Activated T-cell treated with anti-CD3 and anti-CD28 coated beads for 4 hours (primary cell): ENCODE results near the gene PRRX1.

Experiments
- DNase-seq: peaks from one replicate; pipeline ENCODE4 v3.0.0-alpha.2; 2020

PRRX1 gene

DNA sequence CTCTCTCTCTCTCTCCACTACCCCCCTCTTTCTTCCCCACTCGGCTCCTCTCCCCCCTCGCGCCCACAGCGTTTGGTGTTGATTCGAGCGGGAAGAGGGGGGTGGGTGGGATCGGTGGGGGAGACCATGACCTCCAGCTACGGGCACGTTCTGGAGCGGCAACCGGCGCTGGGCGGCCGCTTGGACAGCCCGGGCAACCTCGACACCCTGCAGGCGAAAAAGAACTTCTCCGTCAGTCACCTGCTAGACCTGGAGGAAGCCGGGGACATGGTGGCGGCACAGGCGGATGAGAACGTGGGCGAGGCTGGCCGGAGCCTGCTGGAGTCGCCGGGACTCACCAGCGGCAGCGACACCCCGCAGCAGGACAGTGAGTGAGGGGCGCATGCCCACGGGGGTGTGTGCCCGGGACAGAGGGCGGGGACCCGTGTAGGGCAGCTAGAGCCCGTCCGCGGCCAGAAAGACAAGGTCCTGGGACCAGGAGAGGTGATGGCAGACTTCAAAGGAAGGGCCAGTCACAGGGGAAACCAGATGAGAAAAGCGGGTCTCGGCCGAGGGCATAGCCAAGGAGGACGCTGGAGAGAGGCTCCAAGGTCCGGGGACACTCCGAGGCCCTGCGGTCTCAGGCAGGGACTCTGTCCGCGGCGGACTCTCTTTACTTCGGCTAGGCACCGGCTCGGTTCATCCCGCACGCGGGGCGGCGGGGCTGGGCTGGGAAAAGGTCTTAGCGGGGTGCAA, at the start of gene PRRX1:
Gene PRRX1, plus strand, starts transcription at position 39 of the 735 bp plus-strand sequence. Its CDS starts 88 bp downstream, at position 127.
- DNase-seq, result no peak

DNA sequence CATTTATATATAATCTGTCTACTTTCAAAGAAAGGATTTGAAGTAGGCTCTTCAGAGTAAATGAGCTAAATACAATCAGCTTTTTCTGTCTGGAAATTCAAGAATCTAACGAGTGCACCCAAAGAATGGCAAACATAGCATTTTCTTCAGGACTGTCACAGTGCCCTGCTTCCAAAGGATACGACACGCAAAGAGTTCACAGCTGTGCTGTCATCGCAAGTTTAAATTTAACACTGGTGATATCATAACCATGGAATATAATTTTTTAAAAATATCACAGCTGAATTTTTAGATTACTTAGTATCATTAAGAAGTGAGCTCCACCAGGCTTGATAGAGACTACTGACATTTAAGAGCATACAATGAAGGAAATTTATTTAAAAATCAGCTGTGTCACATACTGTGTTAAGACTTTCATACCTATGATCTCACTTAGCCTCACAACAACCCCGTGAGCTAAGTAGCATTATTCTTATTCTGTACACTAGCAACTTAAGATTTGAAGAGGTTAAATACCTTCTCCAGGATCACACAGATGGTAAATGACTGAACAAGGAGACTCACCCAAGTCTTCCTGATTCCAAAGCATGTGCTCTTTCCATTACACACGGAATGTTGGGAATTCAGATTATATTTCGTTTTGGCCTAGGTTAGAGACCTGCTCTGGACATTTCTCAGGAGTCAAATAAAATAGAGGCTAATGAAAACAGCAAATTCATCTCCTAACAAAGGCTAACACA, 46.2 kb upstream of the PRRX1 start:
- DNase-seq, result no peak

DNA sequence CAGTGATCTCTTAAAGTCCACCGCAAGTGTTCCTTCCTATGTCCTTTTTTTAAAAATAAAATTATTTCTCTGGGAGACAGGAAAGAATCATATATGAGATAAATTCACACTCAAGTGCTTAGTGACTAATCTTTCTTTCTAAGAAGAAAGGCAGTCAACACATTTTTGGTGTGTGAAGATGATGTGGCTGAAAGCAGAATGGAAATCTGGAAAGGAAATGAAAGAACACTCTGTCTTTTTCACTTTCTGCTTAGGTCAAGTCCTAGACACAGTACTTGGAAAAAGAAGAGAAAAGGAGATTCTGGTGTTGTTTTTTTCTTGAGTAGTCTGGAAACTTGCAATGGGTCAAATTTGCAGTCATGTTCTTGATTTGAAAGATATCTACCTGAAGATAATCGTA, 45.5 kb upstream of the PRRX1 start:
- DNase-seq, result no peak

DNA sequence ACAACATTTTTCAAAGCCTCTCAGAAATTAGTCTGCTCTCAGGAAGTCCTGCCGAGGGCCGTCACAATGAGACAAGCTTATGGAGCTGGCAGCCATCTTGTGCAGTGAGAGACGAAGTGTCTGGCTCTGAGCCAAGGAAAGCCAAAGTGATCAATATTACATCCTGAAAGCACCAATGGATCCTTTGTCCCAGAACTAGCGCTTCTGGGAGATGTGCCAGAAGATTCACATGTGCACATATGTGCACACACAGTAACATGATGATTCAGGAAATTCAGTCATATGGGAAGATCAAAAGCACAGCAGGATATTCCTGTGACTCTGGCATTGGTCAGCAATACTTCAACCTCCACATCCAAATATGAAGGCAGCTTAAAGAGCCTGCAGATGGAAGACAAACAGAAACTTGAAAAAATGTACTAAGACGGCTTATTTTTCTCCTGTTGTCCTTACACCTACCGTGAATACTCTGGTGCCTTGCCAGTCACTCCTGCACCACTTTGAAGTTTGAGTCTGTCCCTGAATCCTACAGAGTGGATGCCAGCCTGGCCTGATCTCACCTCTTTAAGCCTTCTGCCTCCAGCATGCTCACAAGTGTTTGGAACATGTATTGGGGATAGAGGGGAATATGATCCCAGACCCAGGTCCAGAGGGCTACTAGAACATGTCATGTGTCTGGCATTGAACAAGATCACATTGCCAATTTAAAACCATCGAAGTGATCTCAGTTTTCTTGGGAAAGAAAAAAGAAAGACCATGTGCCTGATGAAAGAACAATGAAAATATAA, 44.5 kb upstream of the PRRX1 start:
- DNase-seq, result no peak

DNA sequence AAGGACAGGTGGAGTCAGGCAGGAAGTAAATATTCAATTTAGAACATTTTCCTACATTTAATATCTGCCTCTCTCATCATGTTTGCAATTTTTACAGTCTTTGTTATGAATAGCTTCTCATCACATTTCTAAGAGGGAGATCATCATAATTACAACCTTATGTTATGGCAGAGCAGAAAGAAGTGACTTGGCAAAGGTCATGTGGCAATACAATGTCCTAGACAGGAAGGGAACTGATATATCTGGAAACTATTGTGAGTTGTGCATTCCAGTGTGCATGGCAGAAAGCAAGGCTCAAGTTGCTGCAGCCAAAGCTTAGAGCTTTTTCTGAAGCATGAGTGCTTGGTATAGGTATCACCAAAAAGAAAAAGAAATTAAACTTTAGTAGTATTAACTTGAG, 43.8 kb upstream of the PRRX1 start:
- no peak for DNase-seq

DNA sequence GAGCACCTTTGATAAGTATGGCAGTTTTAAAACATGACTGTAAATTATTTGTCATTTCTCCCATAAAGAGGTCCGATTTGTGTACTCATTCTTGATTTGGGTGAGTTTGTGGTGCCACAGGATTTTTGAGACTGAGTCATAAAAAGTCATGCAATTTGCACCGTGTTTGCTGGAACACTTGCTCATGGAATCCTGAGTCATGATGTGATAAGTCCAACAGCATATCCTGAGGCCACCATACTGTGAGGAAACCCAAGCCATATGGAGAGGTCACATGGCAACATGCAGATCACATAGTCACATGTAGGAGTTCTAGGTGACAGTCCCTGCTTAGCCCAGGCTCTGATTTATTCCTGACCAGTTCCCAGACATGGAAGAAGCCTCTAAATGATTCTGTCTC, 40.8 kb upstream of the PRRX1 start:
- no peak for DNase-seq

DNA sequence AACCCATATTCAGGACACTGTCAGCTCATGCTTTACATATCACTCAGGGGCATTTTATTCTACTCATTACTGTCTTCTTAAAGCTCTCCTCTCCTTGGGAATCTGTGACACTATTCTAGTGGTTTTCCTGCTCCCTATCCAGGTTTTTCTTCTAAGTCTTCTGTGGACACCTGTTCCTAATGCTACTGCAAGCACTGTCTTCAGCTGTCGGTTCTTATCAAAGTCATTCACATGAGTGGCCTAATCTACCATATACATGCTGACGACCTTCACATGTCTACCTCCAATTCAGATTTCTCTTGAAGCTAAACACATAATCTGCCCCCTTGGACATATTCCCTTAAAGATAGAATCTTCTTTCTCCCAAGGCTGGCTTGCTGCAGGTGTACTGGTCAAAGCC, 39.8 kb upstream of the PRRX1 start:
- DNase-seq, result no peak

DNA sequence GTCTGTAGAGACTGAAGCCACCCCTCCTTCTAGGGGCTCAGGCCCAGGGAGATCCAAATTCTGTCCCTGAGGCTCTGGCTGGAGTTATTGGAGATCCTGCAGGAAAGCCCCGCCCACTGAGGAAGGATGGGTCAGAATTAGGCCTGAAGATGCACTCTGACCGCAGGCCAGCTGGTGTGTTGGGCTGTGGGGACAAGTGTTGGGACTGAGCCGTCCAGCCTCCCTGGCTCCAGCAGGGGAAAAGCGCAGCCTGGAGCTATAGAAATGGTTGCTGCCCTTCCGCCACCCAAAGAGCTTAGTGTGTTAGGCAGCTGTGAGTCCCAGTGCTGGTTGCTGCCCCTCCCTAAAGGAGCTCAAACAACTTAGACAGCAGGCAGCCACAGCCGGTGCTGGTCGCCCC, 33.0 kb upstream of the PRRX1 start:
- no peak for DNase-seq

DNA sequence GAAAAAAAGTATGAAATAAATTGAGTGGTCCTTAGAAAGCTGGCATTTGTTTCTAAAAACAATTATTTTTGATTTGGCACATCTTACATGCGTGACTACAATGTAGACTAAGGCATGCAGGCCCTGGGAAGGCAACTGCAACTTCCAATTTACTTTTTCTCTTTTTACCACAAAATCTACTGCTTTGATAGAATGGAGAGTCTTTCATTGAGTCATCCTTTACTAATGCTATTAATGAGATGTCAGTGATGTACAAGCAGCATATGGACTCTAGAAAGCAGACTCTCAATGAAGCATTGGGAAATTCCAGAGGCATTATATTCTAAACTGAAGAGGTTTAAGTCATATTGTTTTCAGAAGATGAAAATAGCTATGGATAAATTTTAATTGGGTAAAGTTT, 29.6 kb upstream of the PRRX1 start:
- DNase-seq, result no peak

DNA sequence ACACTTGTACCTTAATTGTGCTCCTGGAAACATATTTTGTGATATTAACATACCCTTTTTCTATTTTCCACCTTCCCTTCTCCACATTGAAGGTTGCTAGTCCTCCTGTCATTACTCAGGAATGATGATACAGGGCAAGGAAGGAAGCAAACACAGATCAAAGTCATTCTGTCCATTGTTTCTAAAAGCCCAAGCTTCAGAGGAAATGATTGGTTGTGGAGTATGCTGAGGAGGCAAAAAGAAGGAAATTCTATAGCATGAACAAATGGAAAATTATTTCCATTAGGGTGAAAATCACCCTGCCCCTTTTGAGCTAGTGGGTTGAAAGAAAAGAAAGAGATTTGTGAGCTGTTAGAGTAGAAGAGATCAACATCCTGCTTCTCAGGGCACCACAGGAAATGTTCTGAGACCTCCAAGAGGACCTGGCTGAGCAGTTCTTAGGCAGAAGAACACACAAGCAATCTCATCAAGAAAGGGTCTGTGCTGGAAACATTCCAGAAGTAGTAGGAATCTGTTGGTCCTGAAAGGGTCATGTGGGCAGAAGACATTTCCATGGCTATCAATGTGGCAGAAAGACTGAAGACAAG, 29.0 kb upstream of the PRRX1 start:
- DNase-seq, result no peak

DNA sequence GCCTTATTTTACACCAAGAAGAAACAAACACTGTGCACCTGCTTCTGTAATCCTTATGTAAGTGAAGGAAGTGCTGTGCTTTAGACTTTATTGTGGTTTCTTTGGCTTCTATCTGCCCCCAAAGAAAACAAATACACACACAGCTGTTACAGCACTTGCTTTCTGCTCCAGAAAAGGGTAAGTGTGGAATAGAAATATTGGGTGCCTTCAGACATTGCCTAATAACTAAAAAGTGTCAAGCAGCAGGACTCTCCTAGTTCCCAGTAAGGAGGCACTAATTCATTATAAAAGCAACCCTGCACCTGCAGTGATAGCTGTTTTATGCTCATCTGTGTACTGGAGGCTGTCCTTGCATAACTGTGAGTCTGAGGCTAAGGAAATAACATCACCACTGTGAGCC, 23.4 kb upstream of the PRRX1 start:
- DNase-seq, result no peak

DNA sequence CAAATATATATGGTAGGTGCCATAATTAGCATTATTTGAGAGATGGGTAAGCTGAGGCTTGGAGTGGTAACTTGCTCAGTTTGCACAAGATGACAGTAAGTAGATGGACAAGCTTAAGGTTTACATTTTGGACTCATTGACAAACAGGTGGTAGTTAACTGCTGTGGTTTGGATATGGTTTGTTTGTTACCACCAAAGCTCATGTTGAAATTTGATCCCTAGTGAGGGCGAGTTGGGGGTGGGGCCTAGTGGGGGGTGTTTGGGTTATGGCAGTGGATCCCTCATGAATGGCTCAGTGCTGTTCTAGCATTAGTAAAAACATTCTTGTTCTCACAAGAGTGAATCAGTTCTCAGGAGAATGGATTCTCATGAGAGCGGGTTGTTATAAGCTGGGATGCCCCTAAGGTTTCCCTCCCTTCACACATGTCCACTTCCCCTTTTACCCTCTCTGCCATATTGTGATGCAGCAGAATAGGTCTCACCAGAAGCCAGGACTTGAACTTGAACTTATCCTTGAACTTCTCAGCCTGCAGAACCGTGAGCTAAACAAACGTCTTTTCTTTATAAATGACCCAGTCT, 6.6 kb upstream of the PRRX1 start:
- DNase-seq, result no peak

DNA sequence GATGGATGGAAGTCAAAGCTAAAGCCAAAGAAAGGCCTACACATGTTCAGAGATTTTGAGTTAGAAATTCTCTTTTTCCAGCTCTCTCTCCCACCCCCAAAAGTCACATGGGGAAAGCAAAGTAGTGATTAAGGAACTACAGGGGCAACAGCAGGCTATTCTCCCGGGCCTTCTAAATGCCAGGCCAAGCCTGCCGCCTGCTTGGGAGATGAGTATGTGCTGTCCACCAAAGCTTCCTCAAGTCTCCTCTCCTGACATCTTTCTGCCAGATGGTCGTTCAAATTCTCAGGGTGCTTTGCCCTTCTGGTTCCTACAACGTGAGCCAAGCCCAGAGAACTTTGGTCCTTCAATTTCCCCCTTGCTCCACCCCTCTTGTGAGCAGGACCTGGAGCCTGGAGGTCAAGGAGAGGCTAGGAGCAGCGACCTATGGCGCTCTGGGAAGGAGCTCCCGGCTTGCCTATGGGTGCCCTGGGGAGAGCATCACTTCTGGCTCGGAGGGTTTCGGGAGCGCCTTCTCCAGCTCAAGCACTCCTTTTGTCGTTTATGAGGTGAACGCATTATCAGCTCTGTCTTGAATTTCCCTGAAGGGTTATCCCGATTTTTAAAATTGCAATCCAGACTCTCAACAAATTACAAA, 4.4 kb upstream of the PRRX1 start:
- DNase-seq, result no peak

DNA sequence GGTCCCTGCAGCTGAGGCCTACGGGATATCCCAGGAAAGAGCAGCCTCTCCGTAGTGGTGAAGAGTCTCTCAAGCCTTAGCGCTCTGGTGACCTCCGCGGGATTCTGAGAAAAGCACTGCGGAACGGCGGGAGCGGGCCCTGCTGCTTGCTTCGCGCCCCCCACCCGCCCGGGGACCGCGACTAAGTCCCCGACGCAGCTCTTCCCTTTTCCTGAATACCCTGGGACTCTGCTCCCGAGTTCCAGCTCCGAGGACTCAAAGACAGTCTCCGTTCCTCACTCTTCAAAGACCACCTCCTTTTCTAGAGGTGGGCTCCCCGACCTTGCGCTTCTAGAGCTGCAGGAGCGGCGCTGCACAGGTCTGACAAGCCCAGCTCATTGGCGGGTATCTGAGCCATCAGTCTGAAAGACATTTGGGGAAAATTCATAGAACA, 3.6 kb upstream of the PRRX1 start:
- no peak for DNase-seq

DNA sequence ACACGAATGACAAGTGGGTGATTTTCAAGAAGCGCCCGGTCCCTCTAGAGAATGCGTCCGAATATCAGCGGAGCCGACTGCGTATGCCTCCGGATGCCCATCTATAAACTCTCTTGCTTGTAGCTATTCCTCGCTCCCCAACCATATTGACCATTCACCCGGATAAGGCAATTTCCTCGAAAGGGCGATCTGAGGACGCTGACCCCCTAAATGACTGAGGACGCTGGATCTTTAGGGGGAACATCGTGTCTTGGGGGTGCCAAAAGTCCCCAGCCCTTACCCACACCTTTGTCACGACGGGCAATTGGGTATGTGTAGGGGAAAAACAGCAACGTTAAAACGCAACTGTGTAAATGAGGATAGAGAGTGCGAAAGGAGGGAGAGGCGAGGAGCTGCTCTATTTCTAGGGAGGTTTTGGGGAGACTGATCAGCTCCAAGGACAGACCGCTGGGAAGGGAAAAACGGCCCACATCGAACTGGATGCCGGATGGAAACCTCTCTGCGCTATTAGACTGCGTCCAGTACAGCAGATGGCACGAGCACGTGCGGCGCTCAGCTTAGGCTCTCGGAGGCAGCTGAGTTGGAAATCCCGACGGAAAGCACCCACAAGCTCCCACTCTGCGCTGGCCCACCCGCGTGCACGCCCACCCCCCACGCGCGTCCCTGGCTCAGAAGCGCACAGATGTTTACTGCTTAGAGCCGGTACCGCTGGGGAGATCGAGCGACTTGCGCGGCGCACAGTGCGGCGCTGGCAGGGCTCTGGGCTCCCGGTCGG, 2.9 kb upstream of the PRRX1 start:
- DNase-seq, result no peak

DNA sequence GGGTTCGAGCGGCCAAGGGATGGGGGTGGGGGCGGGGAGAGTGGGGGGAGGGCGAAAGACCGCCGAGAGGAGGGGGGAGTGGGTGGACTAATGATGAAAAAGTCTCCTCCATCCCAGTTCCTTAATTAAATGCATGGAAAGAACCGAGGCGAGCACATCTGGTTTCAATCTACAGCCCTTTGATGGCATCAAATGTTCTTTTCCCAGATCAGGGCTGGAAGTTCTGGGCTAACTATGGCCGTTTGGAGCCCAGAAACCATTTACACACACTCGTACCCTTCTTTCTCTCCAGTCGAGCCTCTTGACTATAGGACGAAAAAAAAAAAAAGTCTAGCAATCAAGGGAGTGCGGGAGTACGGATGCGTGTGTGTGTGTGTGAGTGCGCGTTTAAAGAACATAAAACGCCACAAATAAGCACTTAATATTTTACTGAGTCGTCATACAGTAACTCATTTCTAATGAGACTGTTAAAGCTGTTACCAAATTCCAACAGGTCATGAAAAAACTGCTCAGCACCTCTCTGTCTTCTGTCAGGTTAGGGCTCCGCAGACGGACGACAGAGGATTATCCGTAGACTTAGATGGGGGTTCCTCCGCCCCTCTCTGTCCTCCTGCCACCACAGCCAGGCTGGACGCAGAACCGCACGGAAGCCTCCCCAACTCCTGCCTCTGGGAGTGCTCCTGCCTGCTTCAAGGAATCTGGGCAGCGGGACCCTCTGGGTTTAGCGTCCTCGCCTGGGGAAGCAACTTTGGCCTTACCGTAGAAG, 2.1 kb upstream of the PRRX1 start:
- no peak for DNase-seq

DNA sequence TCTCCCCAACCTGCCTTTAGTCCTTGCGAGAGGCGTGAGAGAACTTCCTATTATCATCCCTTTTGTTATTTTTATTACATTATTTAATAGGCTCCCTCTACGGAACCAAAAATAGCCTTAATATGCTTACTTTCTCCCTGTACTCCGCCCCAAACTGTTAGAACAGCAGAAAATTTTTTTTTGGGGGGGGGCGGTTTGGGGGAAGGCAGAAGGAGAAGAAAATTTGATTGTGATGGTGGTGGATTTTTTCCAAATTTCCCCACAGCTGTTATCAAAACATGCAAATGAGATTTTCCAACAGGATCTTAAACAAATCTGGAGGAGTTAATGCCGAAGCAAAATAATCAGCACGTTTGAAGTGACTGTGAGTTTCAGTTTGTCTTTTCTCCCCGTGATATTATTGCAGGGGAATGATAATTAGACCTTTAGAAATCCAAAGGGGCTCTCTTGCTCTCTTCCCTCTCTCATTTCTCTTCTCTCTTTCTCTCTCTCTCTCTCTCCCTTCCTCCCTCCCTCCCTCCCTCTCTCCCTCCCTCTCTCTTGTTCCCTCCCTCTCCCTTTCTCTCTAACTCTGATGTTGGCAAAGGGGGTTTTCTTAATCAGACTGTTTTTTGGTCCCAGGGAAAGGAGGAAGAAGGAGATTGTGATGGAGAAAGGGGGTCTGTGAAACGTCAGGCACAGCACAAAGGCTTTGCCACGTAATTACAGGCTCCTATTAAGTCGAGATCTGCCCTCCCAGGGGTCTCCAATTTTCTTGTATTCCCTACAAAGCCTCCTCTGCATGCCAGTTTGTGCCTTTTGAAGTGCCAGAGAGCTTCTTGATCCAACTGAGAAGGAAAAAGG, 1.1 kb upstream of the PRRX1 start:
- DNase-seq, result no peak

DNA sequence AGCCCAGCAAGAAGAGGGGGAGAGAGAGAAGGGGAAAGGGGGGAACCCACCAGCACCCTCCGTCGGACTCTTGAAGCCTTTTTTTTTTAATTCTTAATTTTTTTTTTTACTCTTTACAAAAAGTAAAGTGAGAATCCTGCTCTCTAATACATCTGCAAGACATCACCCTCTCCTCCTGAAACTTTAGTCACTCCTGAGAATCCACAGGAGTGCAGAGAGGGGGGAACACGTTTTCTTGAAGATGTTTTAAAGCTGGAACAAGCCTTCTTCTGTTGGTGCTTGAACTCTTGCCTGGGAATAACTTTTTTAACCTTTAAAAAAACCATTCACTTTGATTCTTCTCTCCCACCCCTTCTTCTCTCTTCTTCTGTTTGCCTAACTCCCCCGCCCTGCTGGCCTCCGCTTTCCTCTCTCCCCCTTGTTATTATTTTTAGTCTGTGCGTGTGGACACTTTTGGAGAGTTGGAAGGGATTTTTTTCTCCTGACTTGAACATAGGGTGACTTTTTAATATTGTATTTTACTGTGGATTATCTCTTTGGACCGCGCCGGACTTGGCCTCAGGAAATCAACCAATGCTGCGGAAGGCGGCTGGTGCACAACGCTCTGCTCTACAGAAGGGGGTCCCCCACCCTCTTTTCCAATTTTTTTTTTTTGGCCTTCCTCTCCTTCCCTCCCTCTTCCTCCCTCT, 383 bp upstream of the PRRX1 start:
- DNase-seq, result no peak
